ENCODE results near the gene BPIFB2.

DNA sequence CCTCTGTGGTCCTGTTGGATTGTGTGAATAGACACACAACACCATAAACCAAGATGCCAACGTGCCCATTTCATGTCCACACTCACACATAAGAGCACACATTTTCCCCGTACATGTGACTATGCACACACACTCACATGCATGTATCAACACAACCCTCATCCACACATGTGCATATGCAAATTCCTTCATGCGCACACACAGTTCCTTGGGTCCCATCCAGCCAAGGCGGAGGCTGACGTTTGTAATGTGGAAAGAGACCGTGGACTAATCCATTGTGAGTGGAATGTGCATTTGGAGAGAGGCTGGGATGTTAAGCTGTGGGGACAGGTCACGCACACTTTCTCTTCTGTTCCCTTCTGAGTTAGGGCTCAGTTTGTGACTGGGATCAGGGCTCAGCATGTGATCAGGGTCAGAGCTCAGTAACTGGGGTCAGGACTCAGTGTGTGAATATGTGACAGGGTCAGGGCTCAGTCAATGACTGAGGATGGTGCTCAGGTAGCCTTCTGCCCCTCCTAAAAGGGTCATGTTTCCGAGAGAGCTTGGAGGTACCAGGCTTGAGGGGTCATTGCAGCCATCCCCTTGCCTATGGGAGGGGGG, 628 bp upstream of the BPIFB2 start:
- TF ChIP-seq, protein P1, sequence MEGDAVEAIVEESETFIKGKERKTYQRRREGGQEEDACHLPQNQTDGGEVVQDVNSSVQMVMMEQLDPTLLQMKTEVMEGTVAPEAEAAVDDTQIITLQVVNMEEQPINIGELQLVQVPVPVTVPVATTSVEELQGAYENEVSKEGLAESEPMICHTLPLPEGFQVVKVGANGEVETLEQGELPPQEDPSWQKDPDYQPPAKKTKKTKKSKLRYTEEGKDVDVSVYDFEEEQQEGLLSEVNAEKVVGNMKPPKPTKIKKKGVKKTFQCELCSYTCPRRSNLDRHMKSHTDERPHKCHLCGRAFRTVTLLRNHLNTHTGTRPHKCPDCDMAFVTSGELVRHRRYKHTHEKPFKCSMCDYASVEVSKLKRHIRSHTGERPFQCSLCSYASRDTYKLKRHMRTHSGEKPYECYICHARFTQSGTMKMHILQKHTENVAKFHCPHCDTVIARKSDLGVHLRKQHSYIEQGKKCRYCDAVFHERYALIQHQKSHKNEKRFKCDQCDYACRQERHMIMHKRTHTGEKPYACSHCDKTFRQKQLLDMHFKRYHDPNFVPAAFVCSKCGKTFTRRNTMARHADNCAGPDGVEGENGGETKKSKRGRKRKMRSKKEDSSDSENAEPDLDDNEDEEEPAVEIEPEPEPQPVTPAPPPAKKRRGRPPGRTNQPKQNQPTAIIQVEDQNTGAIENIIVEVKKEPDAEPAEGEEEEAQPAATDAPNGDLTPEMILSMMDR (IDR thresholded peaks at IDR 0.05), result no peak
- TF ChIP-seq POLR2AphosphoS5 (IDR thresholded peaks at IDR 0.05; ENCODE audit: low read depth, low read length), result no peak
- TF ChIP-seq TCF7L2 (IDR thresholded peaks at IDR 0.05; ENCODE audit: low read depth, low read length), result no peak
- TF ChIP-seq SIN3A (IDR thresholded peaks at IDR 0.05; ENCODE audit: borderline replicate concordance, insufficient read depth, low read depth, low read length), result no peak
- no peak for TF ChIP-seq REST (IDR thresholded peaks at IDR 0.05; ENCODE audit: insufficient read depth in 1 of 2, low read depth in 2 of 2, low read length in 1 of 2)

Measured in Panc1 (cell line).